ENCODE measurements around the gene PHETA2. TPM values are rescaled to one million over a fixed set of nuclear protein-coding genes. Genes with fewer than 3 reads are reported as not detected.

The PHETA2 gene
- total and polyA plus RNA-seq, 2 of the 13 experiments (the other 11 are each of a cell fraction or from before 2014, with no cell fraction given), result 0.07 TPM; not detected in 1

- TF ChIP-seq CTCF (CRISPR knock-in tag; IDR thresholded peaks at IDR 0.05), result peak; percentile 24; the same call in 1 of the 2 replicates
- TF ChIP-seq PRPF4 (IDR thresholded peaks at IDR 0.05; ENCODE audit: low read depth, low read length, poor library complexity, severe bottlenecking), result no peak
These were observed 1.3 kb upstream of the PHETA2 start (continued) for GRCh38 chr22:42072606-42073330.

- CTCF ChIA-PET (ENCODE audit: low intra/inter-chr PET ratio, low total read pairs), result no interaction called here
- Histone ChIP-seq H3K4me2 (ENCODE audit: low read depth, low read length) (no peak overlapping the region), H2AFZ (ENCODE audit: low read length) (no peak overlapping the region), H3K27me3 (ENCODE audit: control insufficient read depth in 1 of 2, insufficient read depth in 2 of 2, low read length in 2 of 2) (no peaks in the 10 kb centered on the region; a peak in 1 of 5 replicates), H3K36me3 (replicated peaks in 1 of 2; ENCODE audit: control insufficient read depth in 1 of 2, insufficient read depth in 2 of 2, low read length in 2 of 2) (no peaks in the 10 kb centered on the region), H3K79me2 (ENCODE audit: insufficient read depth, low read length) (no peaks in the 10 kb centered on the region), H3K27ac (ENCODE audit: extremely low read length, insufficient read depth, low read length) (no peak overlapping the region), H3K9me3 (ENCODE audit: low read length) (no peaks in the 10 kb centered on the region), H3K4me1 (ENCODE audit: insufficient read depth, low read length) (peaks cover 44% of the 10 kb centered on the region), H3K4me3 (replicated peaks in 1 of 3; ENCODE audit: insufficient read depth in 1 of 3, low read depth in 2 of 3, low read length in 3 of 3) (no peak overlapping the region), H3K9ac (ENCODE audit: insufficient read depth, low read depth, low read length) (no peak overlapping the region), H4K20me1 (ENCODE audit: insufficient read depth, low read length) (no peaks in the 10 kb centered on the region)
- DNase-seq (ENCODE audit: low spot score), result no peak
- intact Hi-C loops (cut with micrococcal nuclease; ENCODE audit: unreplicated experiment), result no loop called here
- BruUV-seq (replicated peaks), result no TSS peak
- 86% methylated on average over 6 of the region's 14 CpGs for WGBS (ENCODE audit: low lambda C conversion rate)
- POLR2A ChIA-PET, result no interaction called here
- FAIRE-seq, result no peak
- ATAC-seq, result no peak
- in situ Hi-C loops (cut with HindIII; ENCODE audit: extremely low pct_ligation_motif_present, low pct_unique_long_range_greater_than_20kb), result loop anchor here (5.0 kb wide), 1 partner anchor 106 kb away; the partner anchor contains the start of gene SEPTIN3
- TF ChIP-seq MLLT10 (CRISPR knock-in tag; IDR thresholded peaks at IDR 0.05) (no peak), SIN3A (IDR thresholded peaks at IDR 0.05; ENCODE audit: borderline replicate concordance, low read depth, low read length) (no peak), ZNF691 (CRISPR knock-in tag; IDR thresholded peaks at IDR 0.05; ENCODE audit: borderline replicate concordance, low read depth) (no peak), CENPBD1 (CRISPR knock-in tag; IDR thresholded peaks at IDR 0.05; ENCODE audit: borderline replicate concordance, low read depth) (no peak), ZNF431 (CRISPR knock-in tag; IDR thresholded peaks at IDR 0.05; ENCODE audit: borderline replicate concordance, low read depth) (no peak), RERE (CRISPR knock-in tag; IDR thresholded peaks at IDR 0.05; ENCODE audit: low read depth) (no peak), DR1 (CRISPR knock-in tag; IDR thresholded peaks at IDR 0.05) (no peak), MZF1 (CRISPR knock-in tag; IDR thresholded peaks at IDR 0.05; ENCODE audit: borderline replicate concordance) (no peak), BRF2 (CRISPR knock-in tag; IDR thresholded peaks at IDR 0.05) (no peak)
These were observed 417 bp upstream of the PHETA2 start for GRCh38 chr22:42073621-42074041.
